HG03442 (cell line): ENCODE data around the gene PAQR7.

Experiments
- ATAC-seq: cut with Tn5 transposase; IDR thresholded peaks from one replicate; pipeline ENCODE4 v1.9.1; 2021; ENCODE audit warnings: mild to moderate bottlenecking, moderate library complexity; ENCODE audit not compliant: unreplicated experiment

The PAQR7 gene

GRCh38 chr1:25874635-25875153 is 814 bp downstream of the PAQR7 start:
- ATAC-seq, result no peak

- ATAC-seq, result no peak
These were observed 1.3 kb downstream of the PAQR7 start for GRCh38 chr1:25874209-25874608.

DNA sequence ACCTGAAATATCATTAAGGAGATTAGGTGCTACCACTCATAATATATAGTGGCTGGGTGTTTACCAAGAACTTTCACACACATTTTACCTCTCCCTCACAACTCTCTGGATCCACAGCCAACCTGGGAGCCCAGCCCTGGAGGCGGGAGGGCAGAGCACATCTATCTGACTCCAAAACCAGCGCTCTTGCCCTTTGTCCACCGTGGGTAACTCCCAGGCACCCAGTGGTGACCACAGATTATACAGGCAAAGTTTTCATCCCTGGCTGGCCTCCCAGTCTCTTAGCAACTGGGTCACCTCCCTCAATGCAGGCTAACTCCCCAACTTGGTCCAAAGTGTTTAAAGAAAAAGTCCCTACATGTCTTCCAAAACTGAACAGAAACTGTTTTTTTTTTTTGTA is 2.4 kb downstream of the PAQR7 start:
- ATAC-seq, result no peak

DNA sequence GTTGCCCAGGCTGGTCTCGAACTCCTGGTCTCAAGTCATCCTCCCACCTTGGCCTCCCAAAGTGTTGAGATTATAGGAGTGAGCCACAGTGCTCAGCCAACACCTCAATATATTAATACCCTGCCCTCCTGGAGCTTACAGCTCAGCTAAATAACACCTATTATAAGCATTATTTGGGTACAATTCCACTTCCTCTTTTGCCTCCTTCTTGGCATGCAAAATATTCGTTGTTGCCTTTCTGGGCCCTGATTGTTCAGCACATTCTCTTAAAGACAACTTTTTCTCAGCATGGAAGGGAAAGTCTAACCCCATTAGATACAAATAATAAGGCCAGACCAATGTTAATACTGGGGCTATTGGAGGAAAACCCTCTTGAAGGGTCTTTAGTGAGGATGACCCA is 2.8 kb downstream of the PAQR7 start:
- no peak for ATAC-seq

DNA sequence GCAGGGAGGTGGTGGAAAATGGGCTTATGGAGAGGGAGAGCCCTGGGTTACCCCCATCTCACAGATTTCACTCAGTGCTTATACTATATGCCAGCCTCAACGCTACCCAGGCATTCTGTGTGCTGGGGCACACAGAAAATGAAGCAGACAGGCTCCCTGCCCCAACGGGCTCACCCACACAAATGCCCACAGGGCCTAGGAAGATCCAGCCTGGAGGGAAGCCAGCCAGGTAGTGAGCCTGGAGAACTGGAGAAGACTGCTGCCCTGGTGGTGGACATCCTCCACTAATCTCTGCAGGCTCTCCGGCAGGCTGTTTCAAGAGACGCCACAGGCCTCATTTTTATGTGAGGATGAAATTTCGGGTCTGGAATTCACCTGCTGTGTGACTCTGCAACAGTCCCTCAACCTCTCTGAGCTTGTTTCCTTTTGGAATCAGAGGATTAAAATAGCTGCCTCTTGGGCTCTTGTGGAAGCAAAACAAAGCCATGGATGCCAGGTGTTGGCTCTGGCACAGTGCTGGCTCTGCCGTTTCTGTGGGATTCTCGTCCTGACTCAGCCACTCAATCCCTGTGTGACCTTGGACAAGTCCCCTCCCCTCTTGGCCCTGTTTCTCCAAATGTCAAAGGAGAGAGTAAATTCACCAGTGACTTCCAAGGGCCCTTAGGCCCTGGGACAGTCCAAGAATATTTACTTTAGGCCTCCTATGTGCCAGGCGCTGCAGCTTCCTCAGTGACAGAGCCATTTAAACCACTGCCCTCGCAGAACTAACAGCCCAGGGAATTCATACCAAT is 3.6 kb downstream of the PAQR7 start:
- no peak for ATAC-seq

DNA sequence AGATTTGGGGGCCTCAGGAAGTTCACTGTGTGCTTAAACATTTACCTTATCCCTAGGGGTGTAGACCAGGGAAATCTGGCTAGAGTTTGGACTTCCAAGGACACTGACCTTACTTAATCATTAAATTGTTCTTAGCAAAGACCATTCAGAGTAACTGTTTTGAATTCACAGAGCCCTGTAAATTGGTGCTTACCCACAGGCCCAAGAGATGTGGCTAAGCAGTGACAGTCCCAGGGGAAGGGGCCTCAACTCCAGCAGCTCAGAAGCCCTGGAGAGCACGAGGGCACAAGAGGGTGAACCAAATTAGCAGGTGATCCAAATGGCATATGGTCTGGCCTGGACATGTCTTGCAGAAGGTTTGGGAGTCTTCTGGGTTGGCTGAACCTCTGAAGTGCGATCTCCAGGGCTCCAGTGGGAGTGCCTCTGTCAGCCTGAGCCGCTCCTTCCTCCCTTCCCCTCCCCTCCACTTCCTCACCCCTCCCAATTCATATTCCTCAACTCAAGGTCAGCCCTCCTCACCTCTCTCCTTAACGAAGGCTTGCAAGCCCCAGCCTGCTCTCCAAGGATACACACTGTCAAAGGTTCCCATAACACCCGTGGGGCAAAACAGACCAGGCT is 4.3 kb downstream of the PAQR7 start:
- no peak for ATAC-seq

- ATAC-seq, result no peak
These were observed 4.9 kb downstream of the PAQR7 start for GRCh38 chr1:25870614-25871013.

DNA sequence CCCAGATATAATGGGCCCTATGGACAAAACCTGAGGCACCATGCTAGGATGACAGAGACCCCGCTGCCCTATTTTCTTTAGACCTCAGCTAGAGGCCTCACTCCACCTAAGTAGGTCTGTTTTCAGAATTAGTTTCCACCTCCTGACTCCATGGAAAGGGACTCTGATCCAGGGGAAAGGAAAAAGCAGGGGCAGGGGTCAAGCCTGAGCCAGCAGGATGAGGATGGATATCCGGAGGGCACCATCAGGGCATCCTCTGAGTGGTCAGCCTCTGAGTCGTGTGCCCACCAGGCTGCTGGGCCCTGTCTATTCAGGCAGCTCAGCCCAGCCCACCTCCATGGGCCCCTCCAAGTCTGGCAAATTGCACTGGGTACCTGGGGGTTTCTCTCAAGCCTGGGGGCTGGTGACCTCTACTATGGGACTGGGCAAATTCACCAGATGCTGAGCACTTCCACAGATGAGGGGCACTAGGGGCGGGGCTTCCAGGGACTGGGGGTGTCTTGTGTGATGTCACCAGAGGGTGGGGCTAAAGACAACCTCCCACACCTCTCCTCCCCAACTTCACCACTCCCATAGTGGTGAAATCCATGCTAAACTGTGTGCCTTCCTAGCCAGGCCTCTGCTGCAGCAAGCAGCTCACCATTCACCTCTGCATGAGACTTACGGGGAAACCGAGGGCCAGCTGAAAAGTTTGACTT is 5.5 kb downstream of the PAQR7 start:
- no peak for ATAC-seq

DNA sequence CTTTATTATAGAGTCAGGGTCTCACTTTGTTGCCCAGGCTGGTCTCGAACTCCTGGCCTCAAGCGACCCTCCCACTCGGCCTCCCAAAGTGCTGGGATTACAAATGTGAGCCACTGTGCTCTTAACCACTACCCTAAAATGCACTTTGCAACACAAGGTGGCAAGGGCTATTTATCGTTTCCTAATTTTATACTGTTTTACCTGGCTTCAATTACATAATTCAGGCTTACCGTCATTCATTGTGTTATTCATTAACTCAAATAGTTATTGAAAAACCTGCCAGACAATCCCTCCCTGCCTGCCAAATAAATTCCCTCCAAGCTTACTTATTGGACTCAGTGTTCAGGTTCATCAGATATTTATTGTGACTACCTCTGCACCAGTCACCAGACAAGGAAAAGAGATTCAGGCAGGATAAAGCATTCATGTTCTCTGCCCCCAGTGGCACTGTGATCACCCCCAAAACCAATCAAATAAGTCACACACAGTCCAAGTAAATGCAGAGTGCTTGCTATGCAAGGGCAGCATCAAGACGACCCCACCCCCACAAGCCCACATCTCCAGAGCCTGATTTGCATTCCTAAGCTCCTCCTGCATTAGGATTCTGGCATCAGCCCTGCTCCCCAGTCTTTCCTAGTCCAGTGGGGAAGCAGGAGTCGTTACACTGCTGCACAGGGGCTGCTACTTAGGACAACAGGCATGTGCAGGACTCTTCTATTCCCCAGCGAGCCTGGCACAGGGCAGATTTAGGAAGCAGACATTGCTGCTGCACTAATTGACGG is 8.1 kb downstream of the PAQR7 start:
- no peak for ATAC-seq

DNA sequence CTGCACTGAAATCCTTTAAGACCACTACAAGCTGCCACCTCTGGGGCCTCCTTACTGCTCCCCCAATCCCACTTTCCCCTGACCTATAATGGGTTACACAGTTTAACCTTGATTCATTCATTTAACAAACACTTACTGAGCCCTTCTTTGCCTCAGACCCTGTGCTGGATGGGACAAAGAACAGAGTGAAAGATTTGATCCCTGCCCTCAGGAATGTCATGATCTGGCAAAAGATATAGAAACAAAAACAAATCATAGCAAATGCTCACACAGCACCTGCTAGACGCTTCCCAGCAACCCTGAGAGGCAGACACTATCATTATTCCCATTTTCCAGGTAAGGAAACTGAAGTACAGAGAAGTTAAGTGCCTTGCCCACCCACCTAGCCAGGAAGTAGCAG is 9.2 kb downstream of the PAQR7 start:
- no peak for ATAC-seq

- ATAC-seq, result no peak
These were observed 11.1 kb downstream of the PAQR7 start for GRCh38 chr1:25864434-25864833.

- ATAC-seq, result no peak
These were observed 11.8 kb downstream of the PAQR7 start for GRCh38 chr1:25863486-25864262.

- no peak for ATAC-seq
These were observed 12.6 kb downstream of the PAQR7 start for GRCh38 chr1:25862785-25863485.

DNA sequence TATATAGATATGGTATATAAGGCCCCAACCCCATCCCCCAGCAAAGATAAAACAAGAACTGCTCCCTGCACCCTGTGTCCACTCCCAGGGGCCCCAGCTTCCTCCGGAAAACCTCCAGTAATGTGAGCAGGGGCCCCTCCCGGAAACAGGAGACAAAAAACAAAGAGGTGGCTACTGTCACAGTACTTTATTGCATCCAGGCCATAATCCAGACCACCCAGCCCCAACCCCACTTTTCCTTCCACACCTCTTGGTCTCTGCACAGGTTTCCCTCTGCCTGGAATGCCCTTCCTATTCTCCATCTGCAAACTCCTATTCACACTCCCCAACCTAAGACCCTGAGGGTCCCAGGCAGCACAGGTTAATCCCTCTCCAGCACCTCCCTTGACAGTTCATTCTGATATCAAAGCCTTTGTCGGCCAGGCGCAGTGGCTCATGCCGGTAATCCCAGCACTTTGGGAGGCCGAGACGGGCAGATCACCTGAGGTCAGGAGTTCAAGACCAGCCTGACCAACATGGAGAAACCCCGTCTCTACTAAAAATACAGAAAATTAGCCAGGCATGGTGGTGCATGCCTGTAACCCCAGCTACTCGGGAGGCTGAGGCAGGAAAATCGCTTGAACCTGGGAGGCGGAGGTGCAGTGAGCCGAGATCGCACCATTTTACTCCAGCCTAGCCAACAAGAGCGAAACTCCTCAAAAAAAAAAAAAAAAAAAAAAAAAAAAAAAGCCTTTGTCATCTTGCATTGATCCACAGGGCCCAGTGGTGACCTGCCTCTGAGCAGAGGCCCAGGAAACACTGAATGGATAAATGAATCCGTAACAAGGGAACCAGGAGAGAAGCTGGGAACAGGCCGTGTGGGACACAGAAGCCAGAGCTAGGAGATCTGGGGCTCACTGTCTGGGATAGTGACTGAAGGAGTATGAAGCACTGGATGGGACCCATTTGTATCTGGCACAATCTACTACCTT is 13.9 kb downstream of the PAQR7 start:
- ATAC-seq, result no peak

DNA sequence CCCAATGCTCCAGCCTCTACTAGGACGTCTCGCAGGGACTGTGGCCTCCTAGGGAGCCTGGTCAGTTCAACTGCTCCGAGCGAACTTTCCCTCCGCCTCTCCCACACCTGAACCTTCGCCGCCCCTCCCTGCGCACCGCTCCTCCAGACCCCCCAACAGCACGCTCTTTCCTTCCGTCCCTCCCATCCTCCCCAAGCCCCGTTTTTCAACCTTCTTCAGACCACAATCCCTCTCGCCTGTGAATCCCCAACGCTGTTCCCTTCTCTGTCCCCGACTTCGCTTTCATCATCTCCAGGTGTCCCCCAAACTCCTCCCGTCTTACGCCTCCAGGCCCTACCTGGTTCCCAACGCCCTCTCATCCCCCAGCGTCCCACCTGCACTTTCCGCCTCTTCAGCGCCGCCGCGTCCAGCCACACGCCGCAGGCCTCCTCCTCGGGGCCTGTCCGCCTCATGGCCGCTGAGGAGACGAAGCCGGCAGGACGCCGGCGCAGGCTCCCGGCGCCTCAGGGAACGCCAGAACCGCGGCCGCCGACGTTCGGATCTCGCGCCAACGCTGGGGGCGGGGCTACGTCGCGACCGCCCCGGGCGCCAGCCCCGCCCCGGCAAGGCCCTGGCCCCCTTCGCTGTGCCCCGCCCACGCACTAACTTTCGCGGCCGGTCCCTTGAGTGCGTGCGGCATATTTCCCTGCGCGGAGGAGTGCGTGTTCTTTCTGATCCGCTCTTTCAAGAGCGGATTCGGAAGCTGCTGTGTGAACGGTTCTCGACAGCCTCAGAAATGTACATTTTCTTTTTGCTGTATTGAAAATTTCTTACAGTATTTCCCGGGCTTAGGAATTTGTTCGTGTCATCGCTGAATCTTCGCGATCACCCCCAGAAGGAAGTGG is 16.4 kb downstream of the PAQR7 start, which contains the start of gene AUNIP:
Gene AUNIP (minus strand): TSS at position 552 of the 884 bp plus-strand sequence. CDS start 100 bp downstream, at position 452.
- ATAC-seq, result peak; percentile 75

DNA sequence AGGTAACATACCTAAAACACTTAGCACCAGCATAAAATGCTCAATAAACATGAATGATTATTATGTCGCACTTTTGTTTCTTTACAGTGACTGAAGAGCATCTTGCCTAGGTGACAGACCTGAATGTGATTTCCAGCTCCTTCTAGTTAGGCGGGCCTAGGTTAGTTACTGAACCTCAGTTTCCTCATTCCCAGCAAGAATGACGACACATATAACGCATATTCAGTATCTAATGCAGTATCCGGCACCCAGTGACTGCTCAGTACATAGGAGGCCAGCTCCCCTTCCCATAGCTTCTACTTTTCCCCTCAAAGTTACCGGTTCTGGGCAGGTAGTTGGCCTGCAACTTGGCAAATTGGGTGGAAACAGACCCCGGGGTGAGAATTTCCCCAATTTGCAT is 17.0 kb downstream of the PAQR7 start:
- no peak for ATAC-seq

GRCh38 chr1:25856856-25857255 is 18.7 kb downstream of the PAQR7 start:
- ATAC-seq, result no peak
